DND-41 (cell line): ENCODE data around the gene OXGR1.

Experiments used
- EZH2 ChIP-seq: IDR thresholded peaks from 3 replicates; pipeline ENCODE4 v1.6.1; 2012; ENCODE audit warnings: borderline replicate concordance, low read depth, mild to moderate bottlenecking, moderate library complexity, low read length, inconsistent platforms; ENCODE audit not compliant: severe bottlenecking
- TF ChIP-seq, protein P1 (sequence below): IDR thresholded peaks from 2 replicates; pipeline ENCODE4 v1.5.1; 2012; ENCODE audit warnings: borderline replicate concordance, low read length, moderate library complexity, mild to moderate bottlenecking; ENCODE audit not compliant: poor library complexity, severe bottlenecking; ENCODE audit errors: extremely low read depth

DNA sequence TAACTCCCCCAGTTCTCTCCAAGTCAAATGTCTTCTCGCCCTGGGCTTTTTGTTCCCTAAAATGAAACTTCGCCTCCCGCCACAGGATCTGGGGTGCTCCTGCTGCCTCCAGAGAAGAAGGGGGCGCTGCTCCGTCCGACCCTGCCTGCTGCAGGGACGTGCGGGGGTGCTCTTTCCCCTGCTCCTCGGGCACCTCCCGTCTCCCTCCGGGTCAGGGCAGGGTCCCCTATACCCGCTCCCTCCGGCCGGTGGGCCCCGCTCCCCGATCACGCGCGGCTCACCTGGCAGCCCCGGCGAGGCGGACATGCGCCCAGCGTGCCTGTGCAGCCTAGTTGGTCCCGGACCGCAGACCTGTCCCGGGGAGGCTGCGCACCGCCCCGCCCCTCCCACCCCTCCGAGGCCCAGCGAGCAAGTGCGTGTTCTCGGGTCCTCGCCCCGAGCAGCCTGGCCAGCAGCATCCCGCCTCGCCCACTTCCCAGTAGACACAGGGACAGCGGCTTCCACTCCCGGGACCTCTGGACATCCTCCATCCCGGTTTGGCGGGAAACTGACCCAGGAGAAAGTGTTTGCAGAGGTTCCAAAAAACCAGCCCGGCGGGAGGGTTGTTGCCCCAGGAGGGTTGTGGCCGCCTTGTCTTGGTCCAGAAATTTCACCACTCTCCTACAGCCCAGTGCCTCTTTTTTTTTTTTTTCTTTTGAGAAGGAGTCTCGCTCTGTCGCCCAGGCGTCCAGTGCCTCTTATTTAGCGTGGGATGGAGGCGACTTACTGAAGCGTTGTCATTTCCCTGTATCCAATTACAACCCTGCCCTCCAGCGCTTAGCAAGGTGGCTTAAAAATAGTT lies at the start of gene OXGR1:
- TF ChIP-seq, protein P1, sequence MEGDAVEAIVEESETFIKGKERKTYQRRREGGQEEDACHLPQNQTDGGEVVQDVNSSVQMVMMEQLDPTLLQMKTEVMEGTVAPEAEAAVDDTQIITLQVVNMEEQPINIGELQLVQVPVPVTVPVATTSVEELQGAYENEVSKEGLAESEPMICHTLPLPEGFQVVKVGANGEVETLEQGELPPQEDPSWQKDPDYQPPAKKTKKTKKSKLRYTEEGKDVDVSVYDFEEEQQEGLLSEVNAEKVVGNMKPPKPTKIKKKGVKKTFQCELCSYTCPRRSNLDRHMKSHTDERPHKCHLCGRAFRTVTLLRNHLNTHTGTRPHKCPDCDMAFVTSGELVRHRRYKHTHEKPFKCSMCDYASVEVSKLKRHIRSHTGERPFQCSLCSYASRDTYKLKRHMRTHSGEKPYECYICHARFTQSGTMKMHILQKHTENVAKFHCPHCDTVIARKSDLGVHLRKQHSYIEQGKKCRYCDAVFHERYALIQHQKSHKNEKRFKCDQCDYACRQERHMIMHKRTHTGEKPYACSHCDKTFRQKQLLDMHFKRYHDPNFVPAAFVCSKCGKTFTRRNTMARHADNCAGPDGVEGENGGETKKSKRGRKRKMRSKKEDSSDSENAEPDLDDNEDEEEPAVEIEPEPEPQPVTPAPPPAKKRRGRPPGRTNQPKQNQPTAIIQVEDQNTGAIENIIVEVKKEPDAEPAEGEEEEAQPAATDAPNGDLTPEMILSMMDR, result no peak
- no peak for TF ChIP-seq EZH2
